NCI-H82 treated with DMSO at 0.1 percent for 48 hours (cell line): Measurements from ENCODE around the gene RPS6KA2.

ENCODE experiments used
- DNase-seq: peaks from one replicate; lab custom pipeline; 2025; ENCODE audit not compliant: unreplicated experiment; lab: John Stamatoyannopoulos, UW

RPS6KA2 gene

GRCh38 chr6:166627033-166627874, at the start of gene RPS6KA2:
RPS6KA2 (minus strand) TSS chr6:166627251; CDS start chr6:166627019, 232 bp downstream.
- DNase-seq: peak; percentile 95

- no peak for DNase-seq
Measured at GRCh38 chr6:166676270-166676860, 49.3 kb upstream of the RPS6KA2 start.

GRCh38 chr6:166675736-166676135, 48.7 kb upstream of the RPS6KA2 start:
- DNase-seq: no peak

GRCh38 chr6:166673309-166673708, 46.3 kb upstream of the RPS6KA2 start:
- no peak for DNase-seq

- DNase-seq: no peak
Measured at GRCh38 chr6:166672624-166673206, 45.7 kb upstream of the RPS6KA2 start.

GRCh38 chr6:166672146-166672545, 45.1 kb upstream of the RPS6KA2 start:
- DNase-seq: no peak

GRCh38 chr6:166671434-166672081, 44.5 kb upstream of the RPS6KA2 start:
- DNase-seq: no peak

- DNase-seq: no peak
Measured at GRCh38 chr6:166670894-166671293, 43.8 kb upstream of the RPS6KA2 start.

- no peak for DNase-seq
Measured at GRCh38 chr6:166670013-166670412, 43.0 kb upstream of the RPS6KA2 start.

GRCh38 chr6:166667796-166668610, 41.0 kb upstream of the RPS6KA2 start:
- DNase-seq: no peak

- no peak for DNase-seq
Measured at GRCh38 chr6:166664135-166664534, 37.1 kb upstream of the RPS6KA2 start.

GRCh38 chr6:166663568-166663967, 36.5 kb upstream of the RPS6KA2 start:
- no peak for DNase-seq

GRCh38 chr6:166662690-166663089, 35.6 kb upstream of the RPS6KA2 start:
- no peak for DNase-seq

- no peak for DNase-seq
Measured at GRCh38 chr6:166661327-166662085, 34.5 kb upstream of the RPS6KA2 start.

- DNase-seq: no peak
Measured at GRCh38 chr6:166660157-166660688, 33.2 kb upstream of the RPS6KA2 start.

GRCh38 chr6:166659581-166659980, 32.5 kb upstream of the RPS6KA2 start:
- DNase-seq: no peak

GRCh38 chr6:166658792-166659150, 31.7 kb upstream of the RPS6KA2 start:
- no peak for DNase-seq

GRCh38 chr6:166658115-166658791, 31.2 kb upstream of the RPS6KA2 start:
- DNase-seq: no peak

GRCh38 chr6:166657531-166657930, 30.5 kb upstream of the RPS6KA2 start:
- no peak for DNase-seq
